HG03354 (cell line): Measurements from ENCODE around the gene INSC.

ENCODE experiments used
- ATAC-seq: cut with Tn5 transposase; IDR thresholded peaks from one replicate; pipeline ENCODE4 v1.9.1; 2021; ENCODE audit warnings: mild to moderate bottlenecking; ENCODE audit not compliant: unreplicated experiment, poor library complexity, severe bottlenecking

The INSC gene

GRCh38 chr11:15202626-15203025 lies 87.9 kb downstream of the INSC start:
- ATAC-seq: no peak

- ATAC-seq: no peak
These were observed 90.0 kb downstream of the INSC start for GRCh38 chr11:15204711-15205110.

DNA sequence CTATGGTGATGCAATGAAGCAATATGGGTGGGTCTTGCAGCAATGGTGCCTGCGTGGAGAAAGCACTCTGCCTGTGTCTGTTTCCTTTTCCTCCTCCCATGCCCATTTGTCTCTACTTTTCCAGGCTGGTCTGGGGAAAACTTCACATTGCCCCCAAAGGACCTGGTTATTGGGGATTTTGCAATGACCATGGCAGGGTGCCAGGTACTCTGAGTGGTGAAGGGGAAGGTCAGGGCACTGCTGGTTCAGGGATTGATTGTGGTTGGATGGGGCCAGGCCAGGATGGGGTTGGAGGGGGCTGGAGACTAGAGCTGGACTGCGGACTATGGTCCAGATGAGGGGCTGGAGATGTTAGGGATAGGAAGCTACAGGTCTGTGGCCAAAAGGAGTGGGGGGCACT lies 92.1 kb downstream of the INSC start:
- no peak for ATAC-seq

GRCh38 chr11:15208378-15209222 lies 93.9 kb downstream of the INSC start:
- peak; percentile 97 for ATAC-seq

GRCh38 chr11:15212876-15213275 lies 98.2 kb downstream of the INSC start:
- no peak for ATAC-seq

- no peak for ATAC-seq
These were observed 98.9 kb downstream of the INSC start for GRCh38 chr11:15213471-15214231.

DNA sequence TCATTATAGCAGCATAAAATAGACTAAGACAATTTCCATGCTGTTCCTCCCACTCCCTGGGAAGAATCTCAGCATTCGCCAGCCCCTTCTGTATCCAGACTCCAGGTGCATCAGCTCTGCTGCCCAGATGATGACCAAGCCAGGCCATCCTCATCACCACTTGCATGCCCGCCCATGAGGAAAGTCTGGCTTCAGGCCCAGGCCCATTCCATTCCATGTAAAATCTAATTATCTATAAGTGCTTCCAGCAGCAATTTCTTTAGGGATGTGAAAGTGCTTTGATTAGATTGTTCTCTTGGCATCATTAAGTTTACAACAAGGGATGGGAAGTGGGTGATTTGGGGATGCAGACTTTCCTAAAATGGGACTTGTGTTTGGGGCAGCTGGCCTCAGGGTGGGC lies 100.3 kb downstream of the INSC start:
- ATAC-seq: no peak

GRCh38 chr11:15216678-15217077 lies 102.0 kb downstream of the INSC start:
- ATAC-seq: peak; percentile 66

DNA sequence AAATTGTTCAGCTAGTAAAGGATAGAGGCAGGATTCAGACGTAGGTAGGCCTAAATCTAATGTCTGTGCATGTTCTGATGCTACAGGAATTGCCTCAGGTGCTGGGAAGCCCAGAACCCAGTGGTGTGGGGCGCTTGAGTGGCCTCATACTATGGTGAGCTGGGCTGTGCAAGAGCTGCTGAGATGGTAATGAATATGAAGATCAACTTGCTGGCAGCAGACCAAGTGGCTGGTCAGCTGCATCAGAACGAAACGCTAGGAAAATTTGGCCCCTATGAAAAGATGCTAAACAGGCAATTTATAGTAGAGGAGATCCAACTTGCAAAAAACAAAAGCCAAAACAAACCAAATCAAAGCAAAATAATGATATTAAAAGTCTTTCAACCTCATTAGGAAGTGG lies 102.7 kb downstream of the INSC start:
- ATAC-seq: no peak

DNA sequence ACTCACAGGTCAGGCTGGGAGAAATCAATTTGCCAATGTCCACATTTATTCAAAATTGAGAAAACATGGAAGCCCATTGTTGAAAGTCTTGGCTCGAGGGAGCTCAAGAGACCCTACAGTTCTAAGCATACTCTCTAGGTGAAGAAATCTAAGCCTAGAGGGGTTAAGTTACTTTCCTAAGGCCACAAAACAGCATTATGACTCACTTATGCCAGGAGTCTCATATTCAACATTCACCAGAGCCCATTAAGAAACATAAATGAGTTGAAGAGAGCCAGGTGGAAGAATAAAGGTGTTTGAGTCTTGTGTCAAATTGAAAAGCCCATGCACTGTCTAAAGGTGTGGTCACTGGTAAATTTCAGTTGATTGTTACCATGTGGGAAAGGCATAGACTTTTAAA lies 108.1 kb downstream of the INSC start:
- ATAC-seq: no peak

GRCh38 chr11:15223318-15223717 lies 108.6 kb downstream of the INSC start:
- ATAC-seq: no peak

DNA sequence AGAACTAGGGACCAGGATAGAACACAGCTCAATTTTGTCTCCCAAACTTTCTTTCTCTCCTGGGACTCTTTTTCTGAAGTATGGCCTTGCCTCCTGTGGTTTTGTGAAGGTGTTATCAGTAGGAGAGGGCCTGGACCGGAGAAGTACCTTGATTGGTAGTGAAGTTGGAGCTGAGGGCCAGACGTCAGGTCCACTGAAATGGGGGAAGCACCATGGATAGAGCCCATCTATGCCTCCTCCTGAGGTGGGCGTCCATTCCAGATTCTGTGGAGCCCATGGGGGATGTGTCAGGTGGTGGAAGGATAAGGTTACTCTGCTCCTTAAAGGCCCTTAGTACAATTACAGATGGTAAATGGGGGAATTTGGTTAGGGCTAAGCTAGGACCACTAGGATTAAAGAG lies 109.7 kb downstream of the INSC start:
- ATAC-seq: no peak

GRCh38 chr11:15227011-15227410 lies 112.3 kb downstream of the INSC start:
- ATAC-seq: no peak

DNA sequence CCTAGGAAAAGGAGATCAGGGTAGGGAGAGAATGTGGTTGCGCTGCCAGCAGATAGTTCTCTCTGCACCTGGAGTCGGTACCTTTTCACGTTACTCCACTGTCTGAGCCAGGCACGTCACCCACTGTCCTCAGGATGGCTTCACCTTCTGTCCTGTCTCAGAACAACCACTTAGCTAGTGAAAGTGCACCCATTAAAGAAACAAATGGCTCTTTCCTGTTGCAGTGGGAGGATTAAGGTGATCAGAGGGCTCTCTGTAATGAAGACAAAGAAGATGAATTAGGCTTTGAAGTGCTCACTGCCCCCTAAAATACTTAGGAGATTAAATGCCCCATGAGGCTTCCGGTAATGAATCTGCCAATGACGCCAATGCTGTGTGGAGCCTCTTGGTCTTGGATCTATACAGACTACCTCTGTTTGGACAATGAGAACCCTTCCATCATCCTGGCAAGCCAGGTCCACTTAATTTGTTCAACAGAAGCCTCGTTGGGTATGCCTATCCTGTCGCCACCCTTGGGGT lies 113.7 kb downstream of the INSC start:
- no peak for ATAC-seq

DNA sequence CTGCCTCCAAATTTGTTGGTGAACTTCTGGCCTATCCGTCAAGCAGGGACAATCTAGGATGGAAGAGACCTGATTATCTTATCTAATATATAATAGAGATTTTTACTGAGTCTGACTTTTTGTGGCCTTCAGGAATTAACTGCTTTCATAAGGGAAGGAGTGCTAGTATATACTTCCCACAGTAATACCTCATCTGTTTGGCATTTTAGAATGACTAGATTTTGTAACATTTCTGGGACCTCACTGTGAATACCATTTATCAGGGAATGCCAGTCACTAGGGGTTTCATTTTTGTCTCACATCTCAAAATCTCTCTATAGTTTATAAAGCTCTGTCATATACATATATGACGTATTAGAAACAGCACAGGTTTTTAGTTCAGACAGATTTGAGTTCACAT lies 114.3 kb downstream of the INSC start:
- ATAC-seq: no peak

DNA sequence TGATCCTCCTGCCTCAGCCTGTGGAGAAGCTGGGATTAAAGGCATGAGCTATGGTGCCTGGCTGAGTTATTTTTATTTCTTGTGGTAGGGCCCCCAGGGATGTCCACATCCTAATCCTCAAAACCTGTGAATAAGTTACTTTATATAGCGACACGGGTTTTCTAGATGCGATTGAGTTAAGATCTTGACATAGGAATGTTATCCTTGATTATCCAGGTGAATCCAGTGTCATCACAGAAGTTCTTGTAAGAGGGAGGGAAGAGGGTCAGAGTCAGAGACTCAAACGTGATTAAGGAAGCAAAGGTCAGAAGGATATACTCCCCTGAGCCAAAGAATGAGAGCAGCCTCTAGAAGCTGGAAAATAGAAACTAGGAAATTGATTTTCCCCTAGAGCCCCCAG lies 117.8 kb downstream of the INSC start:
- ATAC-seq: no peak

- no peak for ATAC-seq
These were observed 118.8 kb downstream of the INSC start for GRCh38 chr11:15233371-15234165.

- no peak for ATAC-seq
These were observed 120.1 kb downstream of the INSC start for GRCh38 chr11:15234796-15235195.

DNA sequence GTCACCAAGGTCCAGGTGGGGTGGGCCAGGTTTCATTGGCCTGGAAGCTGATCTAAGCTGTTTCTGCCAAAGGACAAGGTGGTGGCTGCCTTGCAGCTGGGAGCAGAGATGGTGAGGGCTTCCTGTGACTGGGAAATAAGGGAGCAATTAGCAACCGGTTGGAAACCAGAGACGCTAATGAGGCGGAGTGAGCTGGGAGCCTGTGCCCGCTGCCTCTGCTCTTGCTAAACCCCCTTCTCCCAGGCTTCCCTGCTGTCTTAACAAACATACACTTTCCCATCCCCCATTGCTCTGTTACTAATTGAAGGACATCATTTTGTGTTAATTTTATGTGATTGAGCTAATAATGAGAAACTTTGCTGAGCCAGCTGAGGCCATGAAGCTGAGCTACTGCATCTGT lies 121.8 kb downstream of the INSC start:
- no peak for ATAC-seq

DNA sequence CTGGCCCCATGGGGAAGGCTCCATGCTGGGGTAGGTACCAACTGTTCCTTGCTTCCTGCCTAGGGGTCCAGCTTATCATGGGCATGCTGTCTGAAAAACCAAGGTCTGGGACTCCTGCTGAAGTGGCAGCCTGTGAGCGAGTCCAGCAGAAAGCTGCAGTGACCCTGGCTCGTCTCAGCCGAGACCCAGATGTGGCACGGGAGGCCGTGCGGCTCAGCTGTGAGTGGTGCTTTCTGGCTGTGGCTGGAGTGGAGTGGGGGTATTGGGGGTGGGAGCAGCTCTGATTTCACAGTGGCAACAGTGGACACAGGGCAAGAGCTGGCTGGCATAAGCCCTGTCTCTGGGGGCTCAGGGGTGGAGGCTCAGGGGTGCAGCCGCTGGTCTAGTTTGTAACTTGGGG lies 124.1 kb downstream of the INSC start:
- no peak for ATAC-seq
